ENCODE results near the gene RANBP1. TPM values are rescaled to one million over a fixed set of nuclear protein-coding genes. Genes with fewer than 3 reads are reported as not detected.

The RANBP1 gene
- total RNA-seq, 1 donor, result 200 TPM

GRCh38 chr22:20149257-20150250 lies 33.6 kb downstream of the RANBP1 start:
- no peak for DNase-seq (ENCODE audit: low read depth)
- TF ChIP-seq CTCF (IDR thresholded peaks at IDR 0.05; ENCODE audit: insufficient read depth, low read depth, low read length), result no peak
- no peak overlapping the region for H3K4me3 ChIP-seq (ENCODE audit: low read depth, low read length)

- TF ChIP-seq CTCF (IDR thresholded peaks at IDR 0.05; ENCODE audit: insufficient read depth, low read depth, low read length), result no peak
- DNase-seq (ENCODE audit: low read depth), result no peak
- no peak within 1 kb of the TSS for H3K4me3 ChIP-seq (ENCODE audit: low read depth, low read length)
These were observed 34.7 kb downstream of the RANBP1 start, which contains the start of gene CCDC188 for GRCh38 chr22:20150381-20151275. TSS of gene CCDC188 (minus strand) at chr22:20151055. CDS start at chr22:20150986, 69 bp downstream.

- no peak for DNase-seq (ENCODE audit: low read depth)
- H3K4me3 ChIP-seq (ENCODE audit: low read depth, low read length), result no peak overlapping the region
- no peak for TF ChIP-seq CTCF (IDR thresholded peaks at IDR 0.05; ENCODE audit: insufficient read depth, low read depth, low read length)
These were observed 35.3 kb downstream of the RANBP1 start for GRCh38 chr22:20151276-20151588.

- no peak for DNase-seq (ENCODE audit: low read depth)
- no peak for TF ChIP-seq CTCF (IDR thresholded peaks at IDR 0.05; ENCODE audit: insufficient read depth, low read depth, low read length)
These were observed 36.6 kb downstream of the RANBP1 start for GRCh38 chr22:20152464-20152890.

GRCh38 chr22:20153945-20154344 lies 38.0 kb downstream of the RANBP1 start:
- TF ChIP-seq CTCF (IDR thresholded peaks at IDR 0.05; ENCODE audit: insufficient read depth, low read depth, low read length), result no peak
- no peak overlapping the region for H3K4me3 ChIP-seq (ENCODE audit: low read depth, low read length)
- no peak for DNase-seq (ENCODE audit: low read depth)

More at GRCh38 chr22:20152464-20152890, 36.6 kb downstream of the RANBP1 start:
- no peak overlapping the region for H3K4me3 ChIP-seq (ENCODE audit: low read depth, low read length)

- TF ChIP-seq CTCF (IDR thresholded peaks at IDR 0.05; ENCODE audit: insufficient read depth, low read depth, low read length), result no peak
- DNase-seq (ENCODE audit: low read depth), result no peak
- peak overlapping the region; percentile 9 for H3K4me3 ChIP-seq (ENCODE audit: low read depth, low read length)
These were observed 38.8 kb downstream of the RANBP1 start for GRCh38 chr22:20154602-20155187.
